Suppressor macrophage treated with lipopolysaccharide for 1 hour (primary cell): ENCODE results near the gene ADAMTS5.

ENCODE experiments used
- DNase-seq, 3 donors: peaks; one replicate each; pipeline ENCODE4 v3.0.0-alpha.2; 2020 to 2022

Gene ADAMTS5

DNA sequence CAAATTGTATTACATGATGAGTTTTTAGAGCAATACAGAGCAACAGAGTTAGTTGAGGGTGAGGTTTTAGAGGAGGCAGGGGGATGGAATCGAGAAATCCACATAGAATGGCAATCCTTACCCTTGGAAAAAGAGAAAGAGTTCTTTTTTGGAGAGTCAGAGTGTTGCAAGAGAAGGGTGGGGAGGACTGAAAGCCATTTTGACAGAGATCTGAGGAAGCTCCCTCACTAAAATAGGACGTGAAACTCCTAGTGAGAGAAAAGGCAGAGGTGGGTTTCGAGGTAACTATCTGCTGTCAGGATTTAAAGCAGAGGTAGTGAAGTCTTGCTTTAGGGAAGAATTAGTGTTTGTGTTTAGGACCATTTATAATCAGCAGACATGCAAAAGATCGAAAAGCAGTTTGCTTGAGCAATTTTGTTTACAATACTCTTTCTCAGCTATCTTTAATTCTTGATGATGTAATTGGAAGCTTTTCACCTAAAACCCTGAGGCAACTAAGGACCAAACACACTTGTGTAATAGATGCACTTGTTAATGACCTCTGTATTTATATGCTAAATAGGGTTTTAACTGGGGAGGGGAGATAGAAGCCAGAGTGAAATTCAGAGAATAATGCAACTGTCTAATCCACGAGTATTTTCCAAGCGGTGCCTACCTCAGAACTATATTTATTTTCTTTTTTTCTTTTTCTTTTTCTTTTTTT is 20.0 kb downstream of the ADAMTS5 start:
- DNase-seq = peak in 2 of 3 donors; percentile 8 to 30

GRCh38 chr21:26945916-26946675 is 20.8 kb downstream of the ADAMTS5 start:
- DNase-seq = no peak

DNA sequence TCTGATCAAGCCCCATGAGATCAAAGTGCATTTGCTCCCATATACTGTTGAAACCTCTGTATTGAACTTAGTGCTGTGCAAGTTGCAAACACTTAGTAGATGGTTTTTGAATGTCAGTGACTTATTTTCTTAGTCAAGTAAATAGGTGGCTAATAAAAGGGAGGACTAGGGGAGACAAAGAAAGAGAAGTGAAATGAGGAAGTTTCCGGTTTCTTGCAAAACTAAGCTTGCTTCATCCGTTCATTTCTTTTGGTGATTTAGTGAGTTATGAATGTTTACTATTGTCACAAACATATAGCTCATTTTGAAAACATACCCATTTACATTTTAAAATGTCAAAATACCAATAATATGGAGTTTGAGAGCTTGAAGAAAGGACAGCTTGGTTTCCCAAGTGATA is 23.0 kb downstream of the ADAMTS5 start:
- peak; percentile 45 to 80 (median 74) for DNase-seq

- DNase-seq = no peak
Measured at GRCh38 chr21:26941421-26941820, 25.5 kb downstream of the ADAMTS5 start.

DNA sequence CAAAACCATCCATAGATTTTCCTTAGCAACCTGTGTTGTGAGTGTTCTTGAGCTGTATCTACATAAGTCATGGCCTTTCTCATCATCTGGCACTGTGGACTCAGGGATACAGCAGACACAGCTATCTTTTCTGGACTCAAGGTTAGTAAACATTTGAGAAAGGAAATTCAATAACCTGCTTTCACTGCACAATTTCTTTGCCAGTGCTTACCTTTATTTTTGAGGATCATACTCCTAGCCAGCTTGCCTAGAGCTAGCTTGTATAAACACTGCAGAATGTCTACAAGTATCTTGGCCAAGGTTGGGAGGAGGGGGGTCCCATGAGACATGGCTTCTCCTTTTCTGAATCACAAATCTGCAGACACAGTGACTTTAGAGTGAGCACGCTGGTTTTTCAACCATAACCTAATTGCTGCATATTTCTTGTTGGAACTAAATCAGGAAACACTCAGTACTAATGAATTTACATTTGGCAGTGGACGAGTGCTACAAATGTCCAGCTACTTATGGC is 27.2 kb downstream of the ADAMTS5 start:
- DNase-seq = no peak

- DNase-seq = no peak
Measured at GRCh38 chr21:26936641-26937040, 30.2 kb downstream of the ADAMTS5 start.

DNA sequence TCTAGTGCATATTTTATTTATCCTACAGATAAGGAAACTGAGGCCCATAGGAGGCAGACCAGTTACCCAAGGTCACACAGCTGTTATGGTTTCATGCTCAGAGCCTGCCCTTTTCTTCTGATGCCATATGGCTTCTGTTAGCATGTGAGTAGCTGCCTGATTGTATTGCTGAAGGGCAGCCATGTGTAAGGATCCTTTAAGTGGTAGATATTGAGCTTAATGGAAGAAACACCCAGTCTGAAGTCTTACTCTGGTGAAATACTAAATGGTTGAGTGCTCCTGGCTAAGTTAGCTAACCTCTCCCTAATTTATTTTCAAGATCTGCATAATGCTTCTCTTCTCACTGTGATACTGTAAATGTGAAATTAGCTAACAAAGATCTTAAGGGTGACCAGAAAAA is 30.9 kb downstream of the ADAMTS5 start:
- no peak for DNase-seq

DNA sequence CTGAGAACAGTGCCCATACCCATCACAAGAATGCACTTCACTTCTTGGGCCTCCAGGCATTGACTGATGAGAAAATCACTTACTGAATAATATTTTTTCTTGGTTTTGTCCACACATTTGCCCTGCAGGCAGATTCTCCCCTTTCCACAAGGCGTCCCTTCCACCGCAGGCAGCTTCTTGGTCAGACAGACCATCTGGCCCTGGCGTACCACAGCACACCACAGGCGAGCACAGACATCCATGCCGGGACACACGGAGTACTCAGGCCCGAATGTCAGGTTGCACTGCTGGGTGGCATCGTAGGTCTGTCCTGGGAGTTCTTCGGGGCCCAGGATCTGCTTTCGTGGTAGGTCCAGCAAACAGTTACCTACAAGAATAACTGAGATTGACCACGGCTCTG is 32.5 kb downstream of the ADAMTS5 start:
- DNase-seq = no peak

DNA sequence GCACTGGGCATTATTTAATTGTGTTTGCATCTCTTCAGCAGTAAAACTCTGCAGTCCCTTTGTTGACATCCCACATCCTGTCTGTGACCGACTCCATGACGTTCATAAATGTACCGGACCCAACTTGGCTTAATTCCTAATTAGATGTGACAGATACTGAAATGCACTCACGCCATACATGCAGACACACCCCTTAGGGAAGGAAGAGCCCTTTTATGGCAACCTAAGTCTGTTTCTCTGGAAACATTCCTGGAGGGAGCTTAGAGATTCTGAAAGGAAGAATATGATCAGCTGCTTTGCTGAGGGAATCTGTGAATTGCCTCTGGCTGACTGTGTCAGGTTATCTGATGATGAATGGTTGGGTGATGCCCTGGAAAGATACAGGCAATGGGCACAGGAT is 33.4 kb downstream of the ADAMTS5 start:
- no peak for DNase-seq

GRCh38 chr21:26925636-26926035 is 41.3 kb downstream of the ADAMTS5 start:
- no peak for DNase-seq

DNA sequence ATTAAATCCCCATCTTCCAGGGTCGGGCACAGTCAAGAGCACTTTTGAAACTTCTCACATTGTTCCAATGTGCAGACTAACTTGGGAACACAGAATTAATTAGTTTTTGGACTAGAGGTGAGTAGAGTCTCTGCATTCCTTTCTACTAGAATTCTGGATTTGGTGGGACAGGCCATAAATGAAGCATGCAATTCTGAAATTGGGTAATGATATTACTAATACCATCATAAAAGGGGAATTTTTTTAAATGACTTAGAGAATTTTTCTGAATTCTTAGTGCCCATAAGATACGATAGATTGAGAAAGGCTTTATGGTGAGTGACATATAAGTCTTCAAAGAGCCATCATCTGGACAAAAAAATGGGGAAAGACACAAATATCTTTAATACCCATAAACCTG is 41.8 kb downstream of the ADAMTS5 start:
- DNase-seq = no peak

DNA sequence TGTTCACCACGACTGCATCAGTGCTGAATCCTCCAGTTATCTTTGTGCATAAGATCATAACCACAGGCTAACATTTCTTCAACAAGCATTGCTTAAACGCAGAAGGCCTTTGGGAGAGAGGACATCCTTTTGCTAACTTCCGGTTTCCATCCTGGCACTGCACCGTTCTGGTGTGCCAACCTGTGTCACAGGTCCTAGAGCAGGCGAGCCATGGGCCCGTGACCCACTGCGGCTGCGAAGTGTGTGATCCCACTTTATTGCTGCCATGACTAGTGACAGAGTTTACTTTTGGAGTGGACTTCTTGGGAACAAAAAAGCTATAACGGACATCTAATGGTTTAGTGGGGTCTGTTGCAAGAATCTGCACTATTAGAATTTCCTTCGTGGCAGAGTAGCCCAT is 42.9 kb downstream of the ADAMTS5 start:
- no peak for DNase-seq

DNA sequence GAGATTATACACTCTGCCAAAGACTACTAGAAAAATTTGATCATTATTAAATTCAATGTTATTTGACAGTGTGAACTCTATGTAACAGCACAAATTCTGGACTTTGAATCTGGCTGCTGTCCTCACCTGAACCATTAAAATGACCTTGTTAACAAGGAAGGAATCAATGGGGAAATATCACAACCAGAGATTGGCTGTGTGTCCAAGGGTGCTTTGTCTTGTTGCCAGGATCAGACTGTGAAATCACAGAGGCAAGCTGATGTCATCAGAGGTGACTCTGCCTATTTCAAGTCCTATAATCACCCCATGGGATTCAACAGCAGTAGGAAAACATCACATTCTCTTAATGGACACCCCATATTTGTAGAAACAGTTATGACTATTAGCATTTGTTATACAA is 46.8 kb downstream of the ADAMTS5 start:
- DNase-seq = no peak

- no peak for DNase-seq
Measured at GRCh38 chr21:26918323-26919079, 48.4 kb downstream of the ADAMTS5 start.

DNA sequence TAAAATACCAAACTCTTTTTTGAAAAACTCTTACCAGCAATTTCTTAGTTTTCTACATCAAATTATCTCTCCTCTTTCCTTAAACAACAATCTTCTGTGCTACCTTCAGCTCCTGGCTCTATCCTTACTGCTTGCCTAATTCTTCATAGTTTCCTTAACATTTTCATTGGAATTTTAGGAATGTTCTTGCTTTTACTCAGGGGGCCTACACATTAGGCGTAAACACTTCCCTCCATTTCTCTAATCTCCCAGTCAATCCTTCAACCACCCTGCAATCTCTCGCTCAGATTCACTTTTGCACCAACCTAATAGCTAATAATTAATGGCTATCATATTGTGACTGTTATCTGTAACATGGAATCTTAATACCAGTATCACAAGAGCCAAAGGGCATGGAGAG is 50.1 kb downstream of the ADAMTS5 start:
- DNase-seq = no peak

DNA sequence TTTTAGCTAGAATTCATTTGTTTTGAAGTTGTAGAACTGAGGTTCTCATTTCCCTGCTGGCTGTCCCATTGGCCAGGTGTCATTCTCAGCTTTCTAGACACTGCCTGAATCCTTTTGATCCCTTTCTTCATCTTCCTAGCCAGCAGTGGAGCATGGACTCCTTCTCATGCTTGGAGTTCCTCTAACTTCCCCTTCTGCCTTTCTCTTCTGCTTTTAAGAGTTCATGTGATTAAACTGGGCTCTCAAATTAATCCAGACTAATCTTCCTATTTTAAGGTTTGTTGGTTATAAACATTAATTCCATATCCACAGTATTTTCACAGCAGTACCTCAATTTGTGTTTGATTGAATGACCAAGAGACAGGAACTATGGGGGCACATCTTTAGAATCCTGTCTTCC is 52.3 kb downstream of the ADAMTS5 start:
- DNase-seq = peak in 2 of 3 donors; percentile 28 to 44

DNA sequence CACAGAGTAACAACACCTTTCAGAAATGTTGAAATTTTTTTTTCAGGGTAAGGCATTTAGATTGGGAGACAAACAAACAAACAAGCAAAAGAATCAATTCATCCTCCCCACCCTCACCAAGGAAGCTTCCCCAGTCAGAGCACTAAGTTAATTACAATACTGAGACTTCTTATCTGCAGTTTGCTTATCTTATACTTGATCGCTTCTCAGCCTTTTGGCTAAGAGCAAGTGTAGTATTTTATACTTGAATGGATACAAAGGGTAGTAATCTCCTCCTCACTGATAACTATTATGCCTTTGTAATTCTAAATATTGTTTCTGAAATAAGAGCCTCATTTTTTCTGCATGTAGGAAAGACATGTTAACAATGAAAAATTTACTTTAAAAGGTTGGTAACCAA is 54.4 kb downstream of the ADAMTS5 start:
- no peak for DNase-seq

DNA sequence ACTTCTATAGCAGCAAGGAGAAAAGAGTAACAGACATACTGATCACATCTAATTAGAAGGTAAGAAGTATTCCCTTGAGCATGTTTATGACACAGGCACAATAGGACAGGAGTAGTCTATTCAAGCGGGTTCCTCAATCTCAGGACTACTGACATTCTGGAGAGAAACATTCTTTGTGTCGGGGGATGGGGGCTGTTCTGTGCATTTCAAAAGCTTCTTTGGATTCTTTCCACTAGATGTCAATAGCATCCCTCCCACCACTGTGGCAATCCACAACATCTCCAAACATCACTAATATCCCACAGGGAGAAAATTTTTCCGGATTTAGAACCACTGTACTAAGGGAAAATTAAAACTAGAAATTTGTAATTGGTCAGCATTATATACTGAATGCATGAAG is 56.9 kb downstream of the ADAMTS5 start:
- no peak for DNase-seq

DNA sequence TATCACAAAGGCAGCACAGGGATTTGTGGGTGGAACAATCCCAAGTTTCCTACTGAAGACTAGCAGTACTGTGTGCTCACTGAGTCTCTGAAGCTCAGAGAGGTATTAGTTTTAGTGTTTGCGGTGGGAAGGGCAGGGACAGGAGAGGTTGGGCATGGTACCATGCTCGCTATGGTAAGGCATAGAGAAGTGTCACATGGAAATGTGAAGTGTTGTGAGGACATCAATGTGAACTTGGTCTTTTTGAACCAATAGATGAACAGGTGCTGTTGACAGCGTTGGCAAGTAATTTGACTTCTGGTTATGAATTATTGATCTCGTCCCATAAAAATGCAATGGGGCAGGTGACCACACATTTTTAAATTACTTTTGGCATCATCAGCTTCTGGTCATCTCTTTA is 65.9 kb downstream of the ADAMTS5 start:
- no peak for DNase-seq

DNA sequence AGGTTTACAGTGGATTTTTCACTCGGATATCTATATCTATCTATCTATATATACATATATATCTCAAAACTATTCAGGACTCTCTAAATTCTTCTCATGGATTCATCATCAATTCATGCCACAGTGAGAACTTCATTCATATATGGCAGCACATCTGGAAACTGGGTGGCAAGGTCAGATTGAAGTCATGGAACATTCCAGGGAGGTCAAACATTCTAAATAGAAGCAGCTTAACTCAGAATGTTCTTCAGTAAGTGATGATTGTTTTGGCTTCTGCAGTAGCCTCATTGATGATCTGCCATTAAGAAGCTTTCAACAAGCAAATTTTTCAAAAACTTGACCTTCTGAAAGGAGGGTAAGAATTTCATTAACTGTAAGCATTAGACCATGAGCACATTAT is 74.7 kb downstream of the ADAMTS5 start:
- no peak for DNase-seq

DNA sequence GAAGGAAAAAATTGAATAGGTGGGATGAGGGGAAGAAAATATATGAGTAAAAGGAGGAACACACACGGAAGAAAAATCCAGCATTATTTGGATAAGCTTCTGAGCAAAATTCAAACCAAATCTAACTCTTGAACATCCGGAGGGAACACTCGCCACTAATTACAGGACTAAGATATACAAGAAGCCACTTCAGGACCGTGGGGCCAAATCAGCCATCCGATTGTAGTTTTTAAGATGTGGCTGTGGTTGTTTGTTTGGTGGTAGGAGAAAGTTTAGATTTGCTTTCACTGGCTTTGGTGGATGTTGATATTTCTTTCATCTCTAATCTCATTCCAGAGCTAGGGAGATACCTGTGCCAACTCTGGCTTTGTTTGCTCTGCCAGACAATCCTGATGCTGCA is 78.0 kb downstream of the ADAMTS5 start:
- no peak for DNase-seq

- DNase-seq = no peak
Measured at GRCh38 chr21:26888256-26888655, 78.6 kb downstream of the ADAMTS5 start.

DNA sequence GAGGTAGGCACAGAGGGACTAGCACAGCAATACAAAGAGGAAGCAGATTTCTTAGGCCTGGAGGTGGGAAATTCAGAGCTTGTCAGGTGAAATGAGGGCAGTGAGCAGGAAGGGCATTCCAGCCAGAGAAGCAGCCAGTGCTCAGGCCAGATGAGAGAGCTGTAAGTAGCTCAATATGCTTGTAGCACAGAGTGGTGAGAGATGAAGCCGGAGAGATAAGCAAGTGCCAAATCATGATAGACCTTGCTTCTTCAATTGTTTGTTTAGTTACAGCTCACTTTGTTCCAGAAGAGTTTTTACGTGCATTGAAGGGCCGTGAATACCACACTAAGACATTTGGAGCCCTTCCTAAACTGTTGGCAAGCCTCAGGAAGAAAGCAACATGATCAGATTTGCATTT is 79.6 kb downstream of the ADAMTS5 start:
- DNase-seq = no peak

DNA sequence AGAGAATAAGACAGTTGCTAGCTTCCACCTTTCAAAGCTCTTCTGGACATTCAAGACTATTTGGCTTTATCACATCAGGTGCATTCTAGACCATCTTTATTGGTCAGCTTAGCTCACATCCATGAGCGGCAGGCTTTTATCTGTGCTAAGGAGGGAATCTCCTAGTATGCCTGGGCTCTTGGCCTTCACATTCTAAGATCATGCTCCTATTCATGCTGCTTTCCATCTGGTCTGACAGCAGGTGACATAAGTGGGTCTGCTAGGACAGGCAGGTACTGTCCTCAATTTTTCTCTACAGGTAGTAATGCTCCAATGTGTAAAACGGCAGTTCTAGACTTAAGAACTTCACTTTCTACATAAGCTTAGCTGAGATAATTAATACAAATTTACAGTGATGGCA is 82.5 kb downstream of the ADAMTS5 start:
- no peak for DNase-seq
